Mesenchymal stem cell (in vitro differentiated cells and primary cell): Measurements from ENCODE around the gene SLC9C2.

ENCODE experiments used
- DNase-seq: peaks from one replicate; pipeline ENCODE4 v3.0.0-alpha.2; 2013
- H2AFZ ChIP-seq: one replicate; pipeline ENCODE4 v1.6.1; 2013; ENCODE audit warnings: low read depth, mild to moderate bottlenecking, control low read depth, inconsistent platforms, low read length, moderate library complexity
- H2AK5ac ChIP-seq: 2 replicates; pipeline ENCODE4 v1.6.1; 2013; ENCODE audit warnings: low read length, moderate library complexity, mild to moderate bottlenecking, inconsistent platforms; ENCODE audit not compliant: severe bottlenecking
- H2BK120ac ChIP-seq: one replicate; pipeline ENCODE4 v1.6.1; 2013; ENCODE audit warnings: low read depth, mild to moderate bottlenecking, inconsistent platforms, low read length, moderate library complexity
- H2BK12ac ChIP-seq, 2 experiments: one replicate each; pipeline ENCODE4 v1.6.1; 2013; ENCODE audit warnings: inconsistent platforms in 2 of 2, low read length in 2 of 2, mild to moderate bottlenecking in 2 of 2, moderate library complexity in 2 of 2, control low read depth in 1 of 2
- H2BK15ac ChIP-seq: one replicate; pipeline ENCODE4 v1.6.1; 2013; ENCODE audit warnings: mild to moderate bottlenecking, low read depth, inconsistent platforms; ENCODE audit not compliant: poor library complexity, severe bottlenecking
- H2BK5ac ChIP-seq: 2 replicates; pipeline ENCODE4 v1.6.1; 2013; ENCODE audit warnings: low read depth, mild to moderate bottlenecking, low read length, control low read depth, inconsistent platforms; ENCODE audit not compliant: poor library complexity, severe bottlenecking
- H3K14ac ChIP-seq, 2 experiments: one replicate each; pipeline ENCODE4 v1.6.1; 2013; ENCODE audit warnings: inconsistent platforms in 2 of 2, low read length in 2 of 2, control low read depth in 1 of 2, mild to moderate bottlenecking in 1 of 2, moderate library complexity in 1 of 2
- H3K18ac ChIP-seq, 2 experiments: one replicate each; pipeline ENCODE4 v1.6.1; 2013; ENCODE audit warnings: inconsistent platforms in 2 of 2, low read length in 2 of 2, control low read depth in 1 of 2, low read depth in 1 of 2, mild to moderate bottlenecking in 1 of 2
- H3K23ac ChIP-seq, 2 experiments: one replicate each; pipeline ENCODE4 v1.6.1; 2013; ENCODE audit warnings: inconsistent platforms in 2 of 2, low read length in 2 of 2, mild to moderate bottlenecking in 2 of 2, moderate library complexity in 2 of 2, control low read depth in 1 of 2
- H3K27ac ChIP-seq: 2 replicates; pipeline ENCODE4 v1.5.1; 2013; ENCODE audit warnings: mild to moderate bottlenecking, moderate library complexity, low read length, control low read depth, inconsistent platforms; ENCODE audit not compliant: poor library complexity, severe bottlenecking
- H3K27me3 ChIP-seq, 2 experiments: 2 replicates each; pipeline versions ENCODE4 v1.6.1 to v1.7.0; 2013; ENCODE audit warnings: low read length in 2 of 2, mild to moderate bottlenecking in 2 of 2, moderate library complexity in 2 of 2, control low read depth in 1 of 2, inconsistent platforms in 1 of 2; ENCODE audit not compliant: control insufficient read depth in 1 of 2, insufficient read depth in 1 of 2
- H3K36me3 ChIP-seq, 2 experiments: 2 replicates each; pipeline versions ENCODE4 v1.6.1 to v1.7.0; 2013; ENCODE audit warnings: low read length in 2 of 2, control low read depth in 1 of 2, inconsistent platforms in 1 of 2, low read depth in 1 of 2, mild to moderate bottlenecking in 1 of 2; ENCODE audit not compliant: insufficient read depth in 2 of 2, control insufficient read depth in 1 of 2
- H3K4ac ChIP-seq, 2 experiments: one replicate each; pipeline ENCODE4 v1.6.1; 2013; ENCODE audit warnings: inconsistent platforms in 2 of 2, low read length in 2 of 2, mild to moderate bottlenecking in 2 of 2, moderate library complexity in 2 of 2, control low read depth in 1 of 2, low read depth in 1 of 2
- H3K4me1 ChIP-seq: 2 replicates; pipeline ENCODE4 v1.6.1; 2013; ENCODE audit warnings: low read depth, low read length, control low read depth; ENCODE audit not compliant: control insufficient read depth, insufficient read depth
- H3K4me2 ChIP-seq: 2 replicates; pipeline ENCODE4 v1.6.1; 2013; ENCODE audit warnings: low read length, mild to moderate bottlenecking, inconsistent platforms; ENCODE audit not compliant: poor library complexity, severe bottlenecking
- H3K4me3 ChIP-seq, 2 experiments: 2 replicates each; pipeline versions ENCODE4 v1.5.1 to v1.7.0; 2013; ENCODE audit warnings: low read length in 2 of 2, mild to moderate bottlenecking in 2 of 2, control low read depth in 1 of 2, low read depth in 1 of 2; ENCODE audit not compliant: insufficient read depth in 1 of 2
- H3K79me1 ChIP-seq: replicated peaks from 2 replicates; pipeline ENCODE4 v1.6.1; 2013; ENCODE audit warnings: mild to moderate bottlenecking, control low read depth, low read length, inconsistent platforms; ENCODE audit not compliant: poor library complexity, severe bottlenecking
- H3K9ac ChIP-seq: 2 replicates; pipeline ENCODE4 v1.7.0; 2013; ENCODE audit warnings: mild to moderate bottlenecking, low read length, moderate library complexity
- H3K9me3 ChIP-seq: 2 replicates; pipeline ENCODE4 v1.7.0; 2013; ENCODE audit warnings: mild to moderate bottlenecking, low read length; ENCODE audit not compliant: control insufficient read depth
- H4K8ac ChIP-seq: one replicate; pipeline ENCODE4 v1.6.1; 2013; ENCODE audit warnings: inconsistent platforms, mild to moderate bottlenecking, low read length, moderate library complexity
- H4K91ac ChIP-seq: one replicate; pipeline ENCODE4 v1.6.1; 2013; ENCODE audit warnings: mild to moderate bottlenecking, low read length, inconsistent platforms
- WGBS: methylation state at CpG from one replicate; pipeline ENCODE4 v1.1.7; 2013; ENCODE audit warnings: mixed read lengths; 5-methylcytosine and 5-hydroxymethylcytosine counted together

Gene SLC9C2

DNA sequence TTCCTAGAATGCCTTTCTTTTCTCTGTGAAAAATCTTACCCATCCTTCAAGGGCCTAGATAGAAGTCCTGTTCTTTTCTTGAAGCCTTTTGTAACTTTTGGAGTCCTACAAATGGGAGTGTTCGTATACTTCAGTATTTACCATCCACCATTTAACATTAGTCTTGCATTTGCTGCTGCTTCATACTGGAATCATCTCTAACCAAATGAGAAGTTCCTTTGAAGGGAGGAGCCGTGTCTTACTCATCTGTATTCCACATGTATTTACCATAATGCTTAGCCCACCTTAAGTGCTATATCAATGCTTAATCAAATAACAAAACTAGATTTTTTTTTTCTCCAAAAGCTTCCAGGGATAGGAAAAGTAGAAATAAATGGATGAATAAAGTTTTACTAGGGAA lies 118.6 kb downstream of the SLC9C2 start:
- no peak overlapping the region for H4K8ac ChIP-seq
- no peak overlapping the region for H3K4me3 ChIP-seq
- H2BK5ac ChIP-seq: no peak overlapping the region
- WGBS: 93% methylated on average over 2 of the region's 2 CpGs
- peaks cover 13 to 91% of the 10 kb centered on the region in 2 experiments for H3K36me3 ChIP-seq
- no peak overlapping the region for H4K91ac ChIP-seq
- H3K14ac ChIP-seq: no peak overlapping the region
- no peak overlapping the region for H3K23ac ChIP-seq
- H2AFZ ChIP-seq: no peak overlapping the region
- no peak overlapping the region for H2BK15ac ChIP-seq
- no peak overlapping the region for H3K18ac ChIP-seq
- H3K27me3 ChIP-seq: no peaks in the 10 kb centered on the region
- H3K4ac ChIP-seq: no peak overlapping the region
- H3K9ac ChIP-seq: no peak overlapping the region
- H3K4me1 ChIP-seq: no peaks in the 10 kb centered on the region
- H2BK120ac ChIP-seq: no peak overlapping the region
- H2BK12ac ChIP-seq: no peak overlapping the region
- H3K27ac ChIP-seq: no peak overlapping the region
- H2AK5ac ChIP-seq: no peak overlapping the region
- peaks cover 11% of the 10 kb centered on the region for H3K79me1 ChIP-seq
- no peaks in the 10 kb centered on the region for H3K9me3 ChIP-seq
- no peak for DNase-seq
- H3K4me2 ChIP-seq: no peak overlapping the region

GRCh38 chr1:173482683-173483082 lies 120.2 kb downstream of the SLC9C2 start:
- no peak overlapping the region for H2BK15ac ChIP-seq
- H4K91ac ChIP-seq: no peak overlapping the region
- H3K4me1 ChIP-seq: no peaks in the 10 kb centered on the region
- H3K27me3 ChIP-seq: no peaks in the 10 kb centered on the region
- H3K4ac ChIP-seq: no peak overlapping the region
- H3K79me1 ChIP-seq: peaks cover 11% of the 10 kb centered on the region
- H3K36me3 ChIP-seq: peaks cover 12 to 75% of the 10 kb centered on the region in 2 experiments
- no peak overlapping the region for H2BK5ac ChIP-seq
- no peak overlapping the region for H3K14ac ChIP-seq
- H3K18ac ChIP-seq: no peak overlapping the region
- no peak overlapping the region for H2BK120ac ChIP-seq
- no peak overlapping the region for H2AK5ac ChIP-seq
- H3K4me3 ChIP-seq: no peak overlapping the region
- no peak overlapping the region for H2BK12ac ChIP-seq
- no peak overlapping the region for H3K27ac ChIP-seq
- DNase-seq: no peak
- no peak overlapping the region for H3K23ac ChIP-seq
- no peak overlapping the region for H3K9ac ChIP-seq
- no peak overlapping the region for H4K8ac ChIP-seq
- 100% methylated on average over 1 of the region's 1 CpG for WGBS
- H3K9me3 ChIP-seq: no peaks in the 10 kb centered on the region
- no peak overlapping the region for H2AFZ ChIP-seq
- no peak overlapping the region for H3K4me2 ChIP-seq

GRCh38 chr1:173481195-173481772 lies 121.6 kb downstream of the SLC9C2 start:
- H3K9me3 ChIP-seq: no peaks in the 10 kb centered on the region
- H3K9ac ChIP-seq: no peak overlapping the region
- H3K79me1 ChIP-seq: peaks cover 11% of the 10 kb centered on the region
- H3K14ac ChIP-seq: no peak overlapping the region
- no peak overlapping the region for H3K18ac ChIP-seq
- no peak overlapping the region for H4K8ac ChIP-seq
- H3K4me2 ChIP-seq: no peak overlapping the region
- 100% methylated on average over 1 of the region's 1 CpG for WGBS
- H3K23ac ChIP-seq: no peak overlapping the region
- H2BK120ac ChIP-seq: no peak overlapping the region
- no peak overlapping the region for H2BK15ac ChIP-seq
- no peak overlapping the region for H2BK5ac ChIP-seq
- no peak overlapping the region for H3K4me3 ChIP-seq
- H4K91ac ChIP-seq: no peak overlapping the region
- no peak overlapping the region for H2AK5ac ChIP-seq
- peaks cover 6 to 61% of the 10 kb centered on the region in 2 experiments for H3K36me3 ChIP-seq
- no peak for DNase-seq
- H3K27ac ChIP-seq: no peak overlapping the region
- no peak overlapping the region for H2AFZ ChIP-seq
- no peaks in the 10 kb centered on the region for H3K4me1 ChIP-seq
- H3K27me3 ChIP-seq: no peaks in the 10 kb centered on the region
- H2BK12ac ChIP-seq: no peak overlapping the region
- H3K4ac ChIP-seq: no peak overlapping the region

GRCh38 chr1:173479649-173480048 lies 123.2 kb downstream of the SLC9C2 start:
- Histone ChIP-seq H2AFZ (peak overlapping the region; percentile 14), H4K91ac (no peak overlapping the region), H3K4ac (no peak overlapping the region), H2BK120ac (no peak overlapping the region), H2BK12ac (no peak overlapping the region), H4K8ac (no peak overlapping the region), H2BK15ac (no peak overlapping the region), H3K9me3 (no peaks in the 10 kb centered on the region), H3K14ac (no peak overlapping the region), H3K27ac (no peak overlapping the region), H3K4me3 (peak overlapping the region in 1 of 2 experiments; percentile 88), H3K36me3 (peaks cover 3 to 44% of the 10 kb centered on the region in 2 experiments), H2BK5ac (no peak overlapping the region), H3K27me3 (no peaks in the 10 kb centered on the region), H3K4me1 (peaks cover 2% of the 10 kb centered on the region), H3K4me2 (peak overlapping the region; percentile 58), H3K18ac (no peak overlapping the region), H3K9ac (peak overlapping the region; percentile 98), H3K23ac (no peak overlapping the region), H3K79me1 (peaks cover 10% of the 10 kb centered on the region), H2AK5ac (no peak overlapping the region)
- peak; percentile 45 for DNase-seq
- WGBS: 87% methylated on average over 4 of the region's 4 CpGs
